ENCODE results near the gene QSOX2.

- TF ChIP-seq JUNB (IDR thresholded peaks at IDR 0.05; ENCODE audit: unreplicated experiment), result no peak
- no peak for TF ChIP-seq CTCF (conservative IDR thresholded peaks at IDR 0.05; ENCODE audit: low read depth in 2 of 2)
- no peak for TF ChIP-seq NANOG (IDR thresholded peaks at IDR 0.05; ENCODE audit: borderline replicate concordance)
- TF ChIP-seq EZH2 (IDR thresholded peaks at IDR 0.05; ENCODE audit: low read depth, unreplicated experiment), result no peak
- peak; percentile 45; the same call in 1 of the 2 replicates for TF ChIP-seq POLR2AphosphoS5 (IDR thresholded peaks at IDR 0.05; ENCODE audit: low read depth)
- TF ChIP-seq EZH2phosphoT487 (IDR thresholded peaks at IDR 0.05; ENCODE audit: unreplicated experiment), result no peak
- TF ChIP-seq, protein P1, sequence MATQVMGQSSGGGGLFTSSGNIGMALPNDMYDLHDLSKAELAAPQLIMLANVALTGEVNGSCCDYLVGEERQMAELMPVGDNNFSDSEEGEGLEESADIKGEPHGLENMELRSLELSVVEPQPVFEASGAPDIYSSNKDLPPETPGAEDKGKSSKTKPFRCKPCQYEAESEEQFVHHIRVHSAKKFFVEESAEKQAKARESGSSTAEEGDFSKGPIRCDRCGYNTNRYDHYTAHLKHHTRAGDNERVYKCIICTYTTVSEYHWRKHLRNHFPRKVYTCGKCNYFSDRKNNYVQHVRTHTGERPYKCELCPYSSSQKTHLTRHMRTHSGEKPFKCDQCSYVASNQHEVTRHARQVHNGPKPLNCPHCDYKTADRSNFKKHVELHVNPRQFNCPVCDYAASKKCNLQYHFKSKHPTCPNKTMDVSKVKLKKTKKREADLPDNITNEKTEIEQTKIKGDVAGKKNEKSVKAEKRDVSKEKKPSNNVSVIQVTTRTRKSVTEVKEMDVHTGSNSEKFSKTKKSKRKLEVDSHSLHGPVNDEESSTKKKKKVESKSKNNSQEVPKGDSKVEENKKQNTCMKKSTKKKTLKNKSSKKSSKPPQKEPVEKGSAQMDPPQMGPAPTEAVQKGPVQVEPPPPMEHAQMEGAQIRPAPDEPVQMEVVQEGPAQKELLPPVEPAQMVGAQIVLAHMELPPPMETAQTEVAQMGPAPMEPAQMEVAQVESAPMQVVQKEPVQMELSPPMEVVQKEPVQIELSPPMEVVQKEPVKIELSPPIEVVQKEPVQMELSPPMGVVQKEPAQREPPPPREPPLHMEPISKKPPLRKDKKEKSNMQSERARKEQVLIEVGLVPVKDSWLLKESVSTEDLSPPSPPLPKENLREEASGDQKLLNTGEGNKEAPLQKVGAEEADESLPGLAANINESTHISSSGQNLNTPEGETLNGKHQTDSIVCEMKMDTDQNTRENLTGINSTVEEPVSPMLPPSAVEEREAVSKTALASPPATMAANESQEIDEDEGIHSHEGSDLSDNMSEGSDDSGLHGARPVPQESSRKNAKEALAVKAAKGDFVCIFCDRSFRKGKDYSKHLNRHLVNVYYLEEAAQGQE (IDR thresholded peaks at IDR 0.05; ENCODE audit: unreplicated experiment), result peak; percentile 64
- TF ChIP-seq, protein P2, sequence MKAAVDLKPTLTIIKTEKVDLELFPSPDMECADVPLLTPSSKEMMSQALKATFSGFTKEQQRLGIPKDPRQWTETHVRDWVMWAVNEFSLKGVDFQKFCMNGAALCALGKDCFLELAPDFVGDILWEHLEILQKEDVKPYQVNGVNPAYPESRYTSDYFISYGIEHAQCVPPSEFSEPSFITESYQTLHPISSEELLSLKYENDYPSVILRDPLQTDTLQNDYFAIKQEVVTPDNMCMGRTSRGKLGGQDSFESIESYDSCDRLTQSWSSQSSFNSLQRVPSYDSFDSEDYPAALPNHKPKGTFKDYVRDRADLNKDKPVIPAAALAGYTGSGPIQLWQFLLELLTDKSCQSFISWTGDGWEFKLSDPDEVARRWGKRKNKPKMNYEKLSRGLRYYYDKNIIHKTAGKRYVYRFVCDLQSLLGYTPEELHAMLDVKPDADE (IDR thresholded peaks at IDR 0.05), result no peak
- no peak for TF ChIP-seq CREB1 (CRISPR knock-in tag; IDR thresholded peaks at IDR 0.05; ENCODE audit: low read depth)
- TF ChIP-seq ZNF114 (CRISPR knock-in tag; IDR thresholded peaks at IDR 0.05), result no peak
- no peak for TF ChIP-seq ZNF462 (CRISPR knock-in tag; IDR thresholded peaks at IDR 0.05)
- no peak for TF ChIP-seq ZNF331 (CRISPR knock-in tag; IDR thresholded peaks at IDR 0.05; ENCODE audit: low read depth)
Observed at GRCh38 chr9:136245219-136246150, at the start of gene QSOX2.
